Activated CD4-positive, alpha-beta T cell treated with anti-CD3 and anti-CD28 coated beads, Interleukin-2, Interleukin-4, amounts not matched to agents 100 ng/mL and 50 ng/mL, durations not matched to agents 16 hours and 8 hours (primary cell): ENCODE measurements around the gene JPH4.
A peak's percentile ranks its signal among the peaks of the same experiment; 100 is the strongest.

Experiments used
- DNase-seq: peaks from one replicate; pipeline ENCODE4 v3.0.0-alpha.2; 2020; ENCODE audit warnings: low spot score

Gene JPH4

GRCh38 chr14:23579739-23580138 is 1.1 kb upstream of the JPH4 start:
- no peak for DNase-seq

DNA sequence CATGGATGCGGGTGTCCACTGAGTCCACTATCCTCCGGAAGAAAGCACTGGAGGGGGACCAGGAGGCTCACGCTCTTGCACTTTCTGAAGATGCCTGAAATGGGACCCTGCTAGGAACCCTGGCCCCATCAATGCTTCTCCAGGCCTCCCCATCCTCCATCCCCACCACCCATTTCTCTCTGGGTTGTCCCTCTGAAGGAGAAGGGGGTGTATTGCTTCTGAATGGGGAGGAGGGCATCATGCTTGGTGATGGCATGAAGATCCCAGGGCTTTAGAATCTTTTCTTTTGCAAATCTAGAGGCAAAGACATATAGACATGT is 681 bp upstream of the JPH4 start:
- DNase-seq, result no peak

GRCh38 chr14:23577710-23578392 is 739 bp downstream of the JPH4 start:
- DNase-seq, result no peak

GRCh38 chr14:23577004-23577681 is 1.4 kb downstream of the JPH4 start:
- no peak for DNase-seq

- DNase-seq, result no peak
Observed at GRCh38 chr14:23573384-23574015, 5.1 kb downstream of the JPH4 start.

GRCh38 chr14:23572836-23573235 is 5.8 kb downstream of the JPH4 start:
- no peak for DNase-seq

GRCh38 chr14:23572524-23572828 is 6.1 kb downstream of the JPH4 start:
- no peak for DNase-seq

DNA sequence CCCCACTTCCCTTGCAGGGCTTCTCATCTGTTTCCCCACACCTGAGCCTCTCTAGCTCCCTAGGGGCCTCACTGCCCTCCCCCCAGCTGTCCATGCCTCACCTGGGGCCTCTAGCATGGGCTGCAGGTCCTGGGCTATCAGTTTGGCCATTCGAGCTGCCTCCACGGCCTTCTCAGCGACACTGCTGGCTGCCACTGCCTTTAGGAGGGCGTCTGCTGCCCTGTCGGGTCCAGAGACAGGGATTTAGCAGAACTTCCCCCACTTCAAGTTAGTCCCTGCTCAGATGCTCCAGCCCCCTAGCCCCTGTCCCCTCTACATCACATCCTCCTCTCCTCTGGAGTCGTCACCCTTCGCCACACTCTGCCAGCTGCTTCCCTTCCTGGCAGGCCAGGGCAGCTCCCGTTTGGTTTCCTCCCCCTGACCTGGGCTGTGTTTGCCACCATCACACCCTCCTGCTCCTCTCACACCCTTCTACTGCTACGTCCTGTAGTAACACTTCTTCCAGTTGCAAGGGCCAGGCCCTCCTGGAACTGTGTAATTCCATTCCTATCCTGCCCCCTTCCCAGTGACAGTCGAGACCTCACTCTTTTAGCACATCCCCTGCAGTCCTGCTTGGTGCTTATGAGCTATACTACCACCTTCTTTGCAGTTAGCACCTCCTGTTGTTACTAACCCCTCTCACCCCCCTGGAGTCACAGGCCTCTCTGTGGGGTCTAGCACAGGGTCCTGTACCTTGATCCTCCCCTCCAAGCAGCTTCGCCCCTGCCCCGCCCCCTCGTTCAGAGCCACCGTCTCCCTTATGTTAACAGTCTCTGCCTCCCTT is 6.7 kb downstream of the JPH4 start:
- no peak for DNase-seq

DNA sequence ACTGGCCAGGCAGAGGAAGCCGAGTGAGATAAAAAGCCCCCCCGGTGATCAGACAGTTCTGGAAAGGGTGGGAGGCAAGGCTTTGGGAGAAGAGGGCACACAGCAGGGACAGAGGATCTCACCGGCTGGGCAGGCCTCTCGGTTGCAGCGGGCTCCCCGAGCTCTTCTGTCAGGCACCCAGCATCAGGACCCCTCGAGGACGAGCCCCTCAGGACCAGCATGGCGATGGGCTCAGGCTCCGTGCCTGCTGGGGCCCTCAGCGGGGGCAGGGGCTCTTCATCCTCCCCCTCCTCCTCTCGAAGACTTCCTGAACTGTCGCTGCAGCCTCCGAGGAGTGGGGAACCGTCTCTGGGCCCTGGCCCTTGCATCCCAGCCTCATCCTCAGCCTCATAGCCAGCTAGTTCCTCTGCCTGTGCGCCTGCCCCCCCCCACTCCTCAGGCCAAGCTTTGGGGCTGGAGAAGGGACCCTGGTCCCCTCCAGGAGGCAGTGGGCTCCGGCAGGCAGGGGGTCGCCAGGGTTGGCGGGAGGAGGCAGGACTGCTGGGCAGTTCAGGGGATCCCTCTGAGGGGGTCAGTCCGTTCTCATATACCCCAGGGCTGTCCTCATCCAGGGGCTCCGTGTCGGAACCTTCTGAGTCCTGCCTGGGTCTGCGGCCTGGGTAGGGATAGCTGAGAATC is 7.6 kb downstream of the JPH4 start:
- no peak for DNase-seq

DNA sequence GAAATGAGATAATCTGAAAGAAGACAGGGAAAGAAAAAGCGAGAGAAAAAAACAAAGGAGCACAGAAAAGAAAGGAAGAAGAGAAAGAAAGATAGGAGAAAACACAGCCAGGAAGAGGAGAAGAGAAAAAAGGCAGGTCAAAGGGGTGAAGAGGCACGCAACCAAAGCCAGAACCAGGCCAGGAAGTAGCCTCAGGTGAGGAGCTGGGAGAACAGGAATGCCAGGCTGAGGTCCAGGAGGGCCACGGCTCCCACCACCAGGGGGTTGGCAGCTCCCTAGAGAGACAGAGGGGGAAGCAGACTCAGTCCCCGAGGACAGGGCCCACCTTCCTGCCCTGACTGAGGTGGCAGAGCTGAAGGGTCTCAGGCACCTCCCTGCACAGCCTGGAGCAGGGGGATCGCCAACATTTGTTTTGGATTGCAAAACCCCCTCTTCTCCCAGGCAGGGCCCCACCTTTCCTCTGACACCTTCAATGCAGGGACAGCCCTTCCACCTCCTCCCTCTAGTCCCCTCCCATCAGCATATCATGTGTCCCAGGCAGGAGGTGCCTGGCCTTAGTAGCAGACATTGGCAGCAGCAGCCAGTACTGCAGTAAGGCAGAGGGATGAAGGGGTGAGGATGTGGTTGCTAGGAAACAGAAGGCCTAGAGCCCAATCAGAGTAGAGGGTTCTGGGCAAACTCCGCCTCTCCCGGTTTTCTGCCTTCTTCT is 9.0 kb downstream of the JPH4 start:
- DNase-seq, result no peak

DNA sequence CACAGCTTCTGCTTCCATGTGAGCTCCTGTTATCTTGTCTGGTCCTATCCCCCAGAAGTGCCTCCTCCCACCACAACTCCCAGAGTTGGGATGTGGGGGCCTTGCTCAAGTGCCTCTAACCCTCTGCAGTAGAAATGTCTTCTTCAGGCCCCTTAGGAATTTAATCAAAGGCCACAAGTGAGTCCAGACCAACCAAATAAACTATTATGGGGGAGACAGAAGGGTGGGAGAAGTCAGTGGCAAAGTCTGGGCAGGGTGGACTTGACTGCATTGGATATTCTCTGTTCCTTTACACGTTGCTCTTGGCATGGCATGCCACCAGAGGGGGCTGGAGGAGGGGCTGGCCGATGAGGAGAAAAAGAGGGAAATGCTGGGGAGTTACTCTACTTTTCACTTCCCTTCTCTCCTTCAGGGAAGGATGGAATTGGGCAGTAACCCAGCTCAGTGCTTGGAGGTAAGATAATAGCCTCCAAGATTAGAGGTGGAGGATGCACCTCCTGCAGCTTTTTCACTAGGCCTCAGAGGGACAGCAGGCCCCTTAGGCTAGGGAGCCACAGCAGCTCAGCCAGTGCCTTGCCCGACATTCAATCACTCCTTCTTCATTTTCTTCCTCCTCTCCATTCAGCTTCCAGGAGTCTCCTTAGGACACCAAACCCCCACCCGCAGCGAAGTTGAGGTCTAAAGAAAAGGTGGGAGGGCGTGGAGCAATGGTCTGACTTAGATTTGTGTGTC is 9.8 kb downstream of the JPH4 start:
- DNase-seq, result no peak

- no peak for DNase-seq
Observed at GRCh38 chr14:23568021-23568599, 10.5 kb downstream of the JPH4 start.

GRCh38 chr14:23567186-23568020 is 11.2 kb downstream of the JPH4 start, which contains the start of gene AP1G2:
Gene AP1G2, minus strand, starts transcription at chr14:23567791. Its CDS starts 477 bp downstream, at chr14:23567314.
- peak; percentile 91 for DNase-seq

DNA sequence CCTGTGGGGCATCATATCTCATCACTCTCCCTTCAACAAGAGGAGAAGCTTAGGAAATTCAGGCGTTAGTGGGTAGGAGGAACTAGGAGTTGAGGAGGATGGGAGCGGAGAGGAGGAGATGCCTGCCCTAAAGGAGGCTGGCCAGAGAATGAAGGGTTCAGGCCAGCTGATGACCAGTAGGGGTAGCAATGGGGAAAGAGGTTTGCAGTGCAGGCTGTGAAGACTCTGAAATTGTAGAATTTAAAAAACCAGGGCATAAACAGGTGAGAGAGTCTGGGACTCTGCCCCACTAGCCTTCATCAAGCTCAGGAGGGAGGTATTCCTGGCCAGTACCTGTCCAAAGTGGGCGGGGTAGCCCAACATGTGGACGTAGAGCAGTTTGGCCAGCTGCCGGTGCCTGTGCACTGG is 11.8 kb downstream of the JPH4 start:
- DNase-seq, result no peak

GRCh38 chr14:23566112-23566777 is 12.3 kb downstream of the JPH4 start:
- no peak for DNase-seq

GRCh38 chr14:23565626-23566025 is 13.0 kb downstream of the JPH4 start:
- DNase-seq, result no peak

GRCh38 chr14:23564876-23565275 is 13.7 kb downstream of the JPH4 start:
- no peak for DNase-seq

- DNase-seq, result no peak
Observed at GRCh38 chr14:23564181-23564812, 14.3 kb downstream of the JPH4 start.
